GM23338 (cell line): ENCODE data around the gene TMEM242. TPM values are rescaled to one million over a fixed set of nuclear protein-coding genes. Genes with fewer than 3 reads are reported as not detected.

Experiments
- ATAC-seq: fragments of 200-7000 bp; cut with Tn5 transposase; 3 replicates; pipeline ENCODE4 v1.9.1; 2020
- DNase-seq: peaks from one replicate; pipeline ENCODE4 v3.0.0-alpha.2; 2015; ENCODE audit warnings: low spot score
- H2AFZ ChIP-seq: fragments of 200-600 bp; sonication (generic); 2 replicates; pipeline ENCODE4 v1.8.0; 2016; ENCODE audit warnings: antibody characterized with exemption, mild to moderate bottlenecking, moderate library complexity
- H3F3A ChIP-seq: fragments of 200-600 bp; sonication (generic); replicated peaks from 2 replicates; pipeline ENCODE4 v1.8.0; 2017; ENCODE audit warnings: antibody characterized with exemption, mixed run types, low read depth
- H3K27ac ChIP-seq: fragments of 200-600 bp; sonication (generic); 2 replicates; pipeline ENCODE4 v1.6.1; 2016; ENCODE audit warnings: low read depth
- H3K27me3 ChIP-seq: fragments of 200-600 bp; sonication (generic); 2 replicates; pipeline ENCODE4 v1.8.0; 2016; ENCODE audit warnings: mild to moderate bottlenecking, mixed run types, moderate library complexity; ENCODE audit not compliant: insufficient read depth
- H3K36me3 ChIP-seq: fragments of 200-600 bp; sonication (generic); 2 replicates; pipeline ENCODE4 v1.8.0; 2016; ENCODE audit warnings: mild to moderate bottlenecking; ENCODE audit not compliant: insufficient read depth
- H3K4me1 ChIP-seq: fragments of 200-600 bp; sonication (generic); 2 replicates; pipeline ENCODE4 v1.8.0; 2016; ENCODE audit warnings: mild to moderate bottlenecking, moderate library complexity; ENCODE audit not compliant: insufficient read depth
- H3K4me2 ChIP-seq: fragments of 200-600 bp; sonication (generic); 2 replicates; pipeline ENCODE4 v1.7.1; 2017; ENCODE audit warnings: mixed run types
- H3K4me3 ChIP-seq: fragments of 200-600 bp; sonication (generic); 2 replicates; pipeline ENCODE4 v1.6.1; 2016; ENCODE audit warnings: mixed run types
- H3K79me2 ChIP-seq: fragments of 200-600 bp; sonication (generic); replicated peaks from 2 replicates; pipeline ENCODE4 v1.8.0; 2017; ENCODE audit warnings: mild to moderate bottlenecking; ENCODE audit not compliant: insufficient read depth
- H3K9me2 ChIP-seq: fragments of 200-600 bp; sonication (generic); 2 replicates; pipeline ENCODE4 v1.8.0; 2017; ENCODE audit not compliant: insufficient read depth
- H4K20me1 ChIP-seq: fragments of 200-600 bp; sonication (generic); replicated peaks from 2 replicates; pipeline ENCODE4 v1.8.0; 2017; ENCODE audit warnings: mild to moderate bottlenecking; ENCODE audit not compliant: insufficient read depth
- H3K27ac Mint-ChIP-seq: 2 replicates; pipeline ENCODE4 v1.8.0; 2020; ENCODE audit warnings: inconsistent platforms, mild to moderate bottlenecking, moderate library complexity, mixed read lengths
- H3K27me3 Mint-ChIP-seq: 3 replicates; pipeline ENCODE4 v1.8.0; 2022; ENCODE audit warnings: low read depth, mild to moderate bottlenecking, moderate library complexity, mixed read lengths, inconsistent platforms; ENCODE audit not compliant: insufficient read depth, poor library complexity
- H3K36me3 Mint-ChIP-seq: 3 replicates; pipeline ENCODE4 v1.8.0; 2021; ENCODE audit warnings: low read depth, mild to moderate bottlenecking, inconsistent platforms, moderate library complexity, mixed read lengths
- H3K4me1 Mint-ChIP-seq: 3 replicates; pipeline ENCODE4 v1.8.0; 2020; ENCODE audit warnings: mild to moderate bottlenecking, inconsistent platforms, mixed read lengths
- H3K4me3 Mint-ChIP-seq: 3 replicates; pipeline ENCODE4 v1.8.0; 2021; ENCODE audit warnings: moderate library complexity, mild to moderate bottlenecking, inconsistent platforms, mixed read lengths
- H3K9me3 Mint-ChIP-seq: 3 replicates; pipeline ENCODE4 v1.8.0; 2020; ENCODE audit warnings: moderate library complexity, mild to moderate bottlenecking, inconsistent platforms, mixed read lengths
- CREB1 ChIP-seq: fragments of 250-450 bp; sonication (Bioruptor Pico); IDR thresholded peaks from 2 replicates; pipeline ENCODE4 v1.5.0; 2020; ENCODE audit warnings: low read depth, mild to moderate bottlenecking, moderate library complexity
- EZH2 ChIP-seq: fragments of 200-600 bp; sonication (generic); IDR thresholded peaks from one replicate; pipeline ENCODE4 v1.8.0; 2017; ENCODE audit warnings: antibody characterized with exemption, mild to moderate bottlenecking, low read depth; ENCODE audit not compliant: unreplicated experiment
- EZH2phosphoT487 ChIP-seq: fragments of 200-600 bp; sonication (generic); IDR thresholded peaks from one replicate; pipeline ENCODE4 v1.8.1; 2018; ENCODE audit warnings: antibody characterized with exemption; ENCODE audit not compliant: unreplicated experiment
- JUNB ChIP-seq: IDR thresholded peaks from one replicate; pipeline ENCODE4 v1.6.1; 2016; ENCODE audit warnings: antibody characterized with exemption; ENCODE audit not compliant: unreplicated experiment
- NANOG ChIP-seq: IDR thresholded peaks from 2 replicates; pipeline ENCODE4 v1.6.1; 2016; ENCODE audit warnings: antibody characterized with exemption, borderline replicate concordance
- POLR2AphosphoS5 ChIP-seq: IDR thresholded peaks from 2 replicates; pipeline ENCODE4 v1.6.1; 2016; ENCODE audit warnings: antibody characterized with exemption, low read depth
- STAT1 ChIP-seq: IDR thresholded peaks from one replicate; pipeline ENCODE4 v1.6.1; 2016; ENCODE audit warnings: antibody characterized with exemption; ENCODE audit not compliant: unreplicated experiment
- ZNF114 ChIP-seq: fragments of 250-450 bp; sonication (Bioruptor Pico); IDR thresholded peaks from 2 replicates; pipeline ENCODE4 v1.5.0; 2020; ENCODE audit warnings: mild to moderate bottlenecking, moderate library complexity
- ZNF331 ChIP-seq: fragments of 250-450 bp; sonication (Bioruptor Pico); IDR thresholded peaks from 2 replicates; pipeline ENCODE4 v1.5.0; 2020; ENCODE audit warnings: low read depth, mild to moderate bottlenecking, moderate library complexity
- polyA plus RNA-seq: library from polyadenylated mRNA; unstranded; fragments of >200 nt; fragmentation: Nextera tagmentation; extraction: Ambion mirVana; gene quantifications from 2 replicates; pipeline ENCODE4 v1.2.1, GENCODE V29; 2016
- total RNA-seq: library from RNA; depleted of rRNA; stranded (reverse); fragments of >200 nt; shearing (Covaris generic); gene quantifications from 2 replicates; pipeline ENCODE4 v1.2.3, GENCODE V29; 2014
- TF ChIP-seq, protein P1 (sequence below): IDR thresholded peaks from one replicate; pipeline ENCODE4 v1.6.1; 2018; ENCODE audit warnings: antibody characterized with exemption; ENCODE audit not compliant: unreplicated experiment
- TF ChIP-seq, protein P2 (sequence below), 2 experiments: fragments of 200-600 bp in 1 of 2; sonication (generic) in 1 of 2; conservative IDR thresholded peaks; 2 replicates each; pipeline versions ENCODE4 v1.5.1 to v1.6.1; 2016 to 2017; ENCODE audit warnings: antibody characterized with exemption in 2 of 2, low read depth in 2 of 2, mild to moderate bottlenecking in 2 of 2, moderate library complexity in 1 of 2
- TF ChIP-seq, protein P3 (sequence below): IDR thresholded peaks from 2 replicates; pipeline ENCODE4 v1.6.1; 2016; ENCODE audit warnings: antibody characterized with exemption

TMEM242 gene
- total and polyA plus RNA-seq, 2 experiments from 2014 or later: 3.7 to 9.7 TPM

DNA sequence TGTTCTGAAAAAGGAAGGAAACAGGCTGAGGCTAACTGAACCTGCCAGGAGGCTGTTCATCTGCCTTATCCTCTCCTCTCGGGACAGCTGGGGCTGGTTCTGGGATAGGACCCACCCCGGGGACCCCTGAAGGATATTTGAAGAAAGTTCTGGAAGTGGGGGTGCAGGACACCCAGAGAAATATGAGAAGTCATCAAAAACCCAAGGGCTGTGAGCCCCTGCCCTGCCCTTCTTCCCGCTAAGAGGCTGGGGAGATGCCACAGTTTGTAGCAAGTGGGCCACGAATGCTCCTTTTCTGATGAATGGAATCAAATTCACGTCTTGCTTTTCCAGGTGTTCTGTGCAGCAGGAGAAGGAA is 37.9 kb downstream of the TMEM242 start (continued):
- TF ChIP-seq, protein P1, sequence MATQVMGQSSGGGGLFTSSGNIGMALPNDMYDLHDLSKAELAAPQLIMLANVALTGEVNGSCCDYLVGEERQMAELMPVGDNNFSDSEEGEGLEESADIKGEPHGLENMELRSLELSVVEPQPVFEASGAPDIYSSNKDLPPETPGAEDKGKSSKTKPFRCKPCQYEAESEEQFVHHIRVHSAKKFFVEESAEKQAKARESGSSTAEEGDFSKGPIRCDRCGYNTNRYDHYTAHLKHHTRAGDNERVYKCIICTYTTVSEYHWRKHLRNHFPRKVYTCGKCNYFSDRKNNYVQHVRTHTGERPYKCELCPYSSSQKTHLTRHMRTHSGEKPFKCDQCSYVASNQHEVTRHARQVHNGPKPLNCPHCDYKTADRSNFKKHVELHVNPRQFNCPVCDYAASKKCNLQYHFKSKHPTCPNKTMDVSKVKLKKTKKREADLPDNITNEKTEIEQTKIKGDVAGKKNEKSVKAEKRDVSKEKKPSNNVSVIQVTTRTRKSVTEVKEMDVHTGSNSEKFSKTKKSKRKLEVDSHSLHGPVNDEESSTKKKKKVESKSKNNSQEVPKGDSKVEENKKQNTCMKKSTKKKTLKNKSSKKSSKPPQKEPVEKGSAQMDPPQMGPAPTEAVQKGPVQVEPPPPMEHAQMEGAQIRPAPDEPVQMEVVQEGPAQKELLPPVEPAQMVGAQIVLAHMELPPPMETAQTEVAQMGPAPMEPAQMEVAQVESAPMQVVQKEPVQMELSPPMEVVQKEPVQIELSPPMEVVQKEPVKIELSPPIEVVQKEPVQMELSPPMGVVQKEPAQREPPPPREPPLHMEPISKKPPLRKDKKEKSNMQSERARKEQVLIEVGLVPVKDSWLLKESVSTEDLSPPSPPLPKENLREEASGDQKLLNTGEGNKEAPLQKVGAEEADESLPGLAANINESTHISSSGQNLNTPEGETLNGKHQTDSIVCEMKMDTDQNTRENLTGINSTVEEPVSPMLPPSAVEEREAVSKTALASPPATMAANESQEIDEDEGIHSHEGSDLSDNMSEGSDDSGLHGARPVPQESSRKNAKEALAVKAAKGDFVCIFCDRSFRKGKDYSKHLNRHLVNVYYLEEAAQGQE: no peak
- TF ChIP-seq EZH2 (no peak), POLR2AphosphoS5 (no peak)
- TF ChIP-seq, protein P2, sequence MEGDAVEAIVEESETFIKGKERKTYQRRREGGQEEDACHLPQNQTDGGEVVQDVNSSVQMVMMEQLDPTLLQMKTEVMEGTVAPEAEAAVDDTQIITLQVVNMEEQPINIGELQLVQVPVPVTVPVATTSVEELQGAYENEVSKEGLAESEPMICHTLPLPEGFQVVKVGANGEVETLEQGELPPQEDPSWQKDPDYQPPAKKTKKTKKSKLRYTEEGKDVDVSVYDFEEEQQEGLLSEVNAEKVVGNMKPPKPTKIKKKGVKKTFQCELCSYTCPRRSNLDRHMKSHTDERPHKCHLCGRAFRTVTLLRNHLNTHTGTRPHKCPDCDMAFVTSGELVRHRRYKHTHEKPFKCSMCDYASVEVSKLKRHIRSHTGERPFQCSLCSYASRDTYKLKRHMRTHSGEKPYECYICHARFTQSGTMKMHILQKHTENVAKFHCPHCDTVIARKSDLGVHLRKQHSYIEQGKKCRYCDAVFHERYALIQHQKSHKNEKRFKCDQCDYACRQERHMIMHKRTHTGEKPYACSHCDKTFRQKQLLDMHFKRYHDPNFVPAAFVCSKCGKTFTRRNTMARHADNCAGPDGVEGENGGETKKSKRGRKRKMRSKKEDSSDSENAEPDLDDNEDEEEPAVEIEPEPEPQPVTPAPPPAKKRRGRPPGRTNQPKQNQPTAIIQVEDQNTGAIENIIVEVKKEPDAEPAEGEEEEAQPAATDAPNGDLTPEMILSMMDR (conservative IDR thresholded peaks at IDR 0.05; ENCODE audit: low read depth in 2 of 2): no peak

DNA sequence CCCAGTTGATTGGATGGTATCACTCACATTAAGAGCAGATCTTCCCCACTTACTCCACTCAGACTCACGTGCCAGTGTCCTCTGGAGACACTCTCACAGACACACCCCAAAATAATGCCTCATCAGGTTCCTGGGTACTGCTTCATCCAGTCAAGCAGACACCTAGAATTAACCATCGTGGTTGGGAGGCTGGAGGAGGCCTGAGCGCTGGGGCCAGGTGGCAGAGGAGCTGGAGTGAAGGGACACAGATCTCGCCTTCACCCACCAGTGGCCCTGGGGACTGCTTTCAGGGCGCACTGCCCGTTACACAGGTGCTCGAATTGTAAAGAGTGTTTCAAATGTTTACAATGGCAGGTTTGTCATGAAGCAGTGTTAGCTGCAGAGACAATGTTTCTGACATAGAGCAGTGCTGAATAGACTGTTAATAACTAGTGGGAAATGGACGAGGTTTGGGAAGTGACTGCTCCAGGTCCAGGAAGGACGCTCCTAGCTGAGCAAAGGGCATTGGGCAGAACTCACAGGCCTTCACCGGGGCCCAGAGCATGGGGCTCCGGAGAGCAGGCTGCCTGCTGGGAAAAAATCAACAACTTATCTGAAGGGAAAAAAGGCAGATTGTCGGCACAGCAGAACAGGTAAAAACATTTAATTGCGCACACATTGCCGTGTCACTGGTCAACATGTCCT is 38.4 kb downstream of the TMEM242 start:
- Histone ChIP-seq H3K4me3 (no peak overlapping the region), H3K4me1 (0 out of 2 replicates have a peak, but pooled peaks cover 5% of the 10 kb centered on the region), H3K4me2 (no peak overlapping the region), H3K36me3 (no peaks in the 10 kb centered on the region), H3K27me3 (no peaks in the 10 kb centered on the region), H3K9me2 (no peaks in the 10 kb centered on the region), H3K79me2 (no peaks in the 10 kb centered on the region), H3K27ac (no peak overlapping the region), H3F3A (no peaks in the 10 kb centered on the region; the same call in 1 of the 2 replicates), H2AFZ (no peak overlapping the region), H4K20me1 (no peaks in the 10 kb centered on the region)
- no peaks in the 10 kb centered on the region for H3K9me3 Mint-ChIP-seq
- peaks cover 19% of the 10 kb centered on the region for H3K4me1 Mint-ChIP-seq
- no peaks in the 10 kb centered on the region for H3K36me3 Mint-ChIP-seq
- DNase-seq (no peak), ATAC-seq (no peak)
- H3K27me3 Mint-ChIP-seq: peaks cover 11% of the 10 kb centered on the region
- no peak overlapping the region for H3K4me3 Mint-ChIP-seq
- no peak overlapping the region for H3K27ac Mint-ChIP-seq
- no peak for TF ChIP-seq STAT1
- no peak for TF ChIP-seq ZNF114
- TF ChIP-seq, protein P1: no peak
- TF ChIP-seq ZNF331 (CRISPR knock-in tag): no peak
- no peak for TF ChIP-seq NANOG
- no peak for TF ChIP-seq CREB1 (CRISPR knock-in tag)
- TF ChIP-seq JUNB: no peak
- no peak for TF ChIP-seq EZH2
- TF ChIP-seq, protein P3, sequence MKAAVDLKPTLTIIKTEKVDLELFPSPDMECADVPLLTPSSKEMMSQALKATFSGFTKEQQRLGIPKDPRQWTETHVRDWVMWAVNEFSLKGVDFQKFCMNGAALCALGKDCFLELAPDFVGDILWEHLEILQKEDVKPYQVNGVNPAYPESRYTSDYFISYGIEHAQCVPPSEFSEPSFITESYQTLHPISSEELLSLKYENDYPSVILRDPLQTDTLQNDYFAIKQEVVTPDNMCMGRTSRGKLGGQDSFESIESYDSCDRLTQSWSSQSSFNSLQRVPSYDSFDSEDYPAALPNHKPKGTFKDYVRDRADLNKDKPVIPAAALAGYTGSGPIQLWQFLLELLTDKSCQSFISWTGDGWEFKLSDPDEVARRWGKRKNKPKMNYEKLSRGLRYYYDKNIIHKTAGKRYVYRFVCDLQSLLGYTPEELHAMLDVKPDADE: no peak
- TF ChIP-seq EZH2phosphoT487: no peak
- no peak for TF ChIP-seq POLR2AphosphoS5
- TF ChIP-seq, protein P2 (conservative IDR thresholded peaks at IDR 0.05; ENCODE audit: low read depth in 2 of 2): no peak
